KMS-11 (cell line): ENCODE measurements around the gene KDR.

Experiments
- H2AFZ ChIP-seq: fragments of 200-600 bp; sonication (generic); 2 replicates; pipeline ENCODE4 v1.6.1; 2016; ENCODE audit warnings: antibody characterized with exemption, mixed run types, low read depth
- H3K27ac ChIP-seq: fragments of 200-600 bp; sonication (generic); 2 replicates; pipeline ENCODE4 v1.6.1; 2016; ENCODE audit warnings: mild to moderate bottlenecking, mixed run types
- H3K27me3 ChIP-seq: fragments of 200-600 bp; sonication (generic); 2 replicates; pipeline ENCODE4 v1.6.1; 2017; ENCODE audit warnings: mild to moderate bottlenecking, low read depth, mixed run types, moderate library complexity; ENCODE audit not compliant: insufficient read depth
- H3K36me3 ChIP-seq: fragments of 200-600 bp; sonication (generic); 2 replicates; pipeline ENCODE4 v1.6.1; 2017; ENCODE audit warnings: mild to moderate bottlenecking, mixed run types; ENCODE audit not compliant: insufficient read depth
- H3K4me1 ChIP-seq: fragments of 200-600 bp; sonication (generic); 2 replicates; pipeline ENCODE4 v1.6.1; 2016; ENCODE audit warnings: mild to moderate bottlenecking, low read depth, mixed run types; ENCODE audit not compliant: poor library complexity, severe bottlenecking
- H3K4me2 ChIP-seq: fragments of 200-600 bp; sonication (generic); 2 replicates; pipeline ENCODE4 v1.7.0; 2016; ENCODE audit warnings: mild to moderate bottlenecking, mixed run types
- H3K4me3 ChIP-seq: fragments of 200-600 bp; sonication (generic); IDR thresholded peaks from 2 replicates; pipeline ENCODE4 v1.6.1; 2017; ENCODE audit warnings: low read depth, low read length, mixed read lengths; ENCODE audit not compliant: insufficient read depth
- H3K79me2 ChIP-seq: fragments of 200-600 bp; sonication (generic); 2 replicates; pipeline ENCODE4 v1.6.1; 2016; ENCODE audit warnings: low read depth, mixed run types; ENCODE audit not compliant: insufficient read depth
- H3K9ac ChIP-seq: fragments of 200-600 bp; sonication (generic); 2 replicates; pipeline ENCODE4 v1.6.1; 2016; ENCODE audit warnings: mild to moderate bottlenecking, mixed run types
- H4K20me1 ChIP-seq: fragments of 200-600 bp; sonication (generic); 2 replicates; pipeline ENCODE4 v1.6.1; 2016; ENCODE audit warnings: mild to moderate bottlenecking, mixed run types; ENCODE audit not compliant: insufficient read depth
- TF ChIP-seq, protein P1 (sequence below): fragments of 200-600 bp; sonication (generic); conservative IDR thresholded peaks from 2 replicates; pipeline ENCODE4 v1.6.1; 2017; ENCODE audit warnings: low read depth, mild to moderate bottlenecking, antibody characterized with exemption, low read length, moderate library complexity, mixed read lengths

The KDR gene

DNA sequence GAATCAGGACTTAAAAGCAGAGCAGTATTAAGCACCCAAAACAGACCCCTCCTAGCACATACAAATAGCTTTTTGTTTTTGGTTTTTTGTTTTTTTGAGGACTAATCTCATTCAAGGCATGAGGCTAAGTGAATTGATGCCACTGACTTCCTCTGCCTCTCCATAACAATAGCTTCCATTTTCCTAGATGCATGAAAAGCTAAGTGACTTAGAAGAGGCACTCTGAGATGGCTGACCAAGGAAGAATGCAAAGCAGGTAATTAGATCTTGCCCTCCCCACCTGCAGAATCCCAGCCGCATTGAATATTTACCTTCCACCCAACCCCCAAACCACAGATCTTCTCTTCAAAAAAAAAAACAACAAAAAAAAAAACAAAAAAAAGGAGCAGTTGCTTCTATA lies 7.4 kb upstream of the KDR start:
- Histone ChIP-seq H3K36me3 (no peaks in the 10 kb centered on the region), H3K4me1 (no peaks in the 10 kb centered on the region), H3K9ac (no peak overlapping the region), H2AFZ (no peak overlapping the region), H3K27ac (no peak overlapping the region), H3K79me2 (no peaks in the 10 kb centered on the region), H4K20me1 (no peaks in the 10 kb centered on the region), H3K4me3 (no peak overlapping the region), H3K27me3 (no peaks in the 10 kb centered on the region), H3K4me2 (no peak overlapping the region)
- TF ChIP-seq, protein P1, sequence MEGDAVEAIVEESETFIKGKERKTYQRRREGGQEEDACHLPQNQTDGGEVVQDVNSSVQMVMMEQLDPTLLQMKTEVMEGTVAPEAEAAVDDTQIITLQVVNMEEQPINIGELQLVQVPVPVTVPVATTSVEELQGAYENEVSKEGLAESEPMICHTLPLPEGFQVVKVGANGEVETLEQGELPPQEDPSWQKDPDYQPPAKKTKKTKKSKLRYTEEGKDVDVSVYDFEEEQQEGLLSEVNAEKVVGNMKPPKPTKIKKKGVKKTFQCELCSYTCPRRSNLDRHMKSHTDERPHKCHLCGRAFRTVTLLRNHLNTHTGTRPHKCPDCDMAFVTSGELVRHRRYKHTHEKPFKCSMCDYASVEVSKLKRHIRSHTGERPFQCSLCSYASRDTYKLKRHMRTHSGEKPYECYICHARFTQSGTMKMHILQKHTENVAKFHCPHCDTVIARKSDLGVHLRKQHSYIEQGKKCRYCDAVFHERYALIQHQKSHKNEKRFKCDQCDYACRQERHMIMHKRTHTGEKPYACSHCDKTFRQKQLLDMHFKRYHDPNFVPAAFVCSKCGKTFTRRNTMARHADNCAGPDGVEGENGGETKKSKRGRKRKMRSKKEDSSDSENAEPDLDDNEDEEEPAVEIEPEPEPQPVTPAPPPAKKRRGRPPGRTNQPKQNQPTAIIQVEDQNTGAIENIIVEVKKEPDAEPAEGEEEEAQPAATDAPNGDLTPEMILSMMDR, result no peak

DNA sequence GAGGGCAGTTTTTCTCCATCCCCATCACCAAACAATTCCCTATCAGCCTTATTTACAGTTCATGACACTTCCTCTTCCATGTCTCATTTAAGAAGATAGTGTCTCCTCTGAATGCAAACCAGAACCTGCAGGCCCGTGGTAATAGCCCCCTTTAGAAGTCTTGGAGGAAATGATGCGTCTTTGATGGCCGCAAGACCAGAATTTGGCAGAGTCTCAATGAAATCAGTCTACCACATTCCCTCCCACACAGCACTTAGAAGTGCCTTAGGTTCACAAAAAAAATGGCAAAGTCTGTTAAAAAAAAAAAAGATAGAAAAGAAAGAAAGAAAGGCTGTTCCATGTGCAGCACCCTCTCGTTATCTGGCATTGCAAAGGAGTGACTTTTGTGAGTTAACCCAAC lies 2.1 kb upstream of the KDR start:
- TF ChIP-seq, protein P1, result no peak
- H3K27ac ChIP-seq, result no peak overlapping the region
- H3K79me2 ChIP-seq, result no peaks in the 10 kb centered on the region
- no peak overlapping the region for H2AFZ ChIP-seq
- no peaks in the 10 kb centered on the region for H3K36me3 ChIP-seq
- H3K9ac ChIP-seq, result no peak overlapping the region
- no peaks in the 10 kb centered on the region for H3K4me1 ChIP-seq
- no peaks in the 10 kb centered on the region for H4K20me1 ChIP-seq
- H3K4me3 ChIP-seq, result no peak overlapping the region
- no peaks in the 10 kb centered on the region for H3K27me3 ChIP-seq
- no peak overlapping the region for H3K4me2 ChIP-seq

DNA sequence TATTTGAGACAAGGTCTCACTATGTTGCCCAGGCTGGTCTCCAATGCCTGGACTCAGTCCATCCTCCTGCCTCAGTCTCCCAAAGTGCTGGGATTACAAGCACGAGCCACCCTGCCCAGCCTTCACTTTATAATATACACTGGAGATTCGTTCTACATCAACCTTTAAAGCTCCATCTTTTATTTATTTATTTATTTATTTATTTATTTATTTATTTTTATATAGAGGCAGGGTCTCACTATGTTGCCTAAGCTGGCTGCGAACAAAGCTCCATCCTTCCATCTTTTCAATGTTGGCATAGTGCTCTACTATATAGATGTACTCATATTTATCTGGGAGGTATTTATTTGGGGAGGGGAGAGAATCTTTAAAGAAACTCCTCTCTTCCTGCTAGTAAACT lies 1.7 kb upstream of the KDR start:
- H3K27ac ChIP-seq, result no peak overlapping the region
- no peaks in the 10 kb centered on the region for H3K36me3 ChIP-seq
- H3K79me2 ChIP-seq, result no peaks in the 10 kb centered on the region
- H3K4me1 ChIP-seq, result no peaks in the 10 kb centered on the region
- H2AFZ ChIP-seq, result no peak overlapping the region
- TF ChIP-seq, protein P1, result no peak
- H3K4me2 ChIP-seq, result no peak overlapping the region
- no peak overlapping the region for H3K4me3 ChIP-seq
- H3K9ac ChIP-seq, result no peak overlapping the region
- H4K20me1 ChIP-seq, result no peaks in the 10 kb centered on the region
- no peaks in the 10 kb centered on the region for H3K27me3 ChIP-seq

DNA sequence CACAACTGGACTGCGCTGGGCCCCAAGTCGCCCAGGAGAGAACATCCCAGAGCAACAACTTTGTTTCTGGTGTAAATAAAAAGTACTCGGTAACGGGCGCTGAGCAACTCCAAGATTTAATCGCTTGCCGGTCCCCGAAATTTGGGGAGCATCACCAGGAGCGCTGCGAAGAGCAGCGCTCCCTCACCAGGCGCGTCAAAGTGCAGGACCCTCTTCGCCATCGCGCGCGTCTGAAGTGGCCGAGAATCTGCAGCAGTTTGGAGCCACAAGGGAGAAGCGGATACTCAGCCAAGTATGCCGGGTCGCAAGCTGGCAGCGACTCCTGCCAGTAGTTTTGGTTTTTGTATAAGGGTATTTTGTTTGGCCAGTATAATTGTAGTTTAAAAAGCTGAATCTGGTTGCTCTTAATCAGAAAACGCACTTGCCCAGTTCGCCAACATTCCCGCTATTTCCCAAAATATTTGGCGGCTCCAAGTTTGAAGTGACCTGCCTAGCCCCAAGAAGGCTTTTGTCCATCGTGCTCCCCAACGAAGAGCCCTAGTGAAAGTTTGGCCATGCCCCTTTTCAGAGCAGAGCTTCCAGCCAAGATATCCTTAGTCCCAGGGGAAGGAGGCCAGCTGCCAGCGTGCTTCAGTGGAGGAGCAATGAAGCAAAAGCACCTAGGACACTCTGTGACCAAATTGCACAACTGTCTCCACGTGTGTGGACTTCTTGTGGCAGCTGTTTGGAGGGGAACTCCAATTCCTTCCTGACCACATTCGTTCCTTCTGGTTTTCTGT lies 557 bp upstream of the KDR start:
- Histone ChIP-seq H3K27ac (no peak overlapping the region), H3K36me3 (no peaks in the 10 kb centered on the region), H3K9ac (no peak overlapping the region), H3K79me2 (no peaks in the 10 kb centered on the region), H3K4me1 (no peaks in the 10 kb centered on the region), H4K20me1 (no peaks in the 10 kb centered on the region), H3K4me2 (no peak overlapping the region), H3K4me3 (no peak overlapping the region), H3K27me3 (no peaks in the 10 kb centered on the region), H2AFZ (no peak overlapping the region)
- TF ChIP-seq, protein P1, result no peak
